Breast epithelium (tissue), 4 donors: Measurements from ENCODE around the gene CATSPERZ. TPM values are rescaled to one million over a fixed set of nuclear protein-coding genes. Genes with fewer than 3 reads are reported as not detected.
"Not testable (repeated sequence)": the region's sequence is repeated elsewhere in the genome, so short reads cannot be mapped to it uniquely, and the experiment has no call there.

Experiments
- DNase-seq, 2 donors: peaks; one replicate each; pipeline ENCODE4 v3.0.0-alpha.2; 2019; ENCODE audit warnings: low spot score in 2 of 2
- H3K27ac ChIP-seq, 2 donors: fragments of 200-600 bp; sonication (generic) in 1 of 2; one replicate each; pipeline ENCODE4 v1.5.1; 2016 to 2019; ENCODE audit warnings: mild to moderate bottlenecking in 1 of 2
- H3K27me3 ChIP-seq, 2 donors: fragments of 200-600 bp; sonication (generic) in 1 of 2; one replicate each; pipeline versions ENCODE4 v1.5.1 to v1.6.0; 2017 to 2019; ENCODE audit warnings: control low read depth in 1 of 2, mild to moderate bottlenecking in 1 of 2
- H3K36me3 ChIP-seq: fragments of 200-600 bp; one replicate; pipeline ENCODE4 v1.5.1; 2019
- H3K4me1 ChIP-seq, 2 donors: fragments of 200-600 bp; sonication (generic); one replicate each; pipeline ENCODE4 v1.5.1; 2016 to 2019; ENCODE audit warnings: control low read depth in 1 of 2
- H3K4me3 ChIP-seq, 3 donors: fragments of 200-600 bp; sonication (generic); 1 replicate in 2 of 3; 2 replicates in 1 of 3; pipeline ENCODE4 v1.5.1; 2016 to 2019; ENCODE audit warnings: mild to moderate bottlenecking in 3 of 3, moderate library complexity in 2 of 3
- H3K9me3 ChIP-seq, 2 donors: fragments of 200-600 bp; sonication (generic) in 1 of 2; one replicate each; pipeline ENCODE4 v1.5.1; 2016 to 2019; ENCODE audit warnings: control low read depth in 1 of 2
- CTCF ChIP-seq, 3 donors: fragments of 450-650 bp; IDR thresholded peaks; one replicate each; pipeline ENCODE4 v1.5.1; 2016 to 2017; ENCODE audit warnings: antibody characterized with exemption in 3 of 3, mild to moderate bottlenecking in 3 of 3, moderate library complexity in 3 of 3
- POLR2A ChIP-seq: fragments of 450-650 bp; IDR thresholded peaks from one replicate; pipeline ENCODE4 v1.6.1; 2016; ENCODE audit warnings: antibody characterized with exemption, mild to moderate bottlenecking, moderate library complexity
- POLR2AphosphoS5 ChIP-seq, 3 donors: sonication (generic); formaldehyde crosslinking; IDR thresholded peaks; one replicate each; pipeline ENCODE4 v1.6.1; 2017; ENCODE audit warnings: antibody characterized with exemption in 3 of 3
- intact Hi-C: fragments of 100-400 bp; cut with DNase I; formaldehyde crosslinking; loops from one replicate; pipeline ENCODE4 v1.15.1; 2023; ENCODE audit warnings: low total_unique reads
- total RNA-seq, 3 donors: library from RNA; depleted of rRNA; stranded (reverse); fragments of >200 nt; gene quantifications; one replicate each; pipeline ENCODE4 v1.1.0, GENCODE V29; 2016

Gene CATSPERZ
- total RNA-seq, 3 donors from 2014 or later, result 1.8 TPM; not detected in 2

- H3K27me3 ChIP-seq, result no peaks in the 10 kb centered on the region
- no peak for DNase-seq
- no peak overlapping the region for H3K4me3 ChIP-seq
- peaks cover 0 to 14% of the 10 kb centered on the region in 2 donors for H3K4me1 ChIP-seq
- no peaks in the 10 kb centered on the region for H3K36me3 ChIP-seq
- no peaks in the 10 kb centered on the region for H3K9me3 ChIP-seq
- TF ChIP-seq CTCF (IDR thresholded peaks at IDR 0.05), result no peak
- TF ChIP-seq POLR2A, result no peak
- TF ChIP-seq POLR2AphosphoS5 (IDR thresholded peaks at IDR 0.05), result no peak
- intact Hi-C loops, result no loop called here
- peak overlapping the region; percentile 81 to 98 for H3K27ac ChIP-seq
Measured at GRCh38 chr11:64320556-64320955, 20.4 kb downstream of the CATSPERZ start.

GRCh38 chr11:64321026-64321425 is 20.9 kb downstream of the CATSPERZ start:
- Histone ChIP-seq H3K27me3 (no peaks in the 10 kb centered on the region), H3K4me1 (peaks cover 0 to 14% of the 10 kb centered on the region in 2 donors), H3K36me3 (no peaks in the 10 kb centered on the region), H3K9me3 (no peaks in the 10 kb centered on the region), H3K4me3 (no peak overlapping the region), H3K27ac (peak overlapping the region; percentile 81 to 98)
- DNase-seq, result no peak
- intact Hi-C loops, result no loop called here
- TF ChIP-seq POLR2A (no peak), POLR2AphosphoS5 (IDR thresholded peaks at IDR 0.05) (no peak), CTCF (IDR thresholded peaks at IDR 0.05) (no peak)

GRCh38 chr11:64321533-64321932 is 21.4 kb downstream of the CATSPERZ start:
- H3K27me3 ChIP-seq, result no peaks in the 10 kb centered on the region
- no peak overlapping the region for H3K4me3 ChIP-seq
- H3K27ac ChIP-seq, result peak overlapping the region; percentile 81 to 98
- peak in 1 of 2 donors; percentile 92 for DNase-seq
- intact Hi-C loops, result no loop called here
- TF ChIP-seq POLR2A (no peak), POLR2AphosphoS5 (IDR thresholded peaks at IDR 0.05) (peak in 2 of 3 donors; percentile 41 to 67), CTCF (IDR thresholded peaks at IDR 0.05) (no peak)
- no peaks in the 10 kb centered on the region for H3K36me3 ChIP-seq
- no peaks in the 10 kb centered on the region for H3K9me3 ChIP-seq
- peaks cover 0 to 13% of the 10 kb centered on the region in 2 donors for H3K4me1 ChIP-seq

- TF ChIP-seq POLR2A (no peak), POLR2AphosphoS5 (IDR thresholded peaks at IDR 0.05) (no peak), CTCF (IDR thresholded peaks at IDR 0.05) (no peak)
- Histone ChIP-seq H3K27ac (peak overlapping the region; percentile 73 to 98), H3K9me3 (no peaks in the 10 kb centered on the region), H3K36me3 (no peaks in the 10 kb centered on the region), H3K4me1 (peaks cover 0 to 9% of the 10 kb centered on the region in 2 donors), H3K27me3 (no peaks in the 10 kb centered on the region), H3K4me3 (no peak overlapping the region)
- intact Hi-C loops, result no loop called here
- no peak for DNase-seq
Measured at GRCh38 chr11:64322925-64323260, 22.7 kb downstream of the CATSPERZ start.

- H3K27me3 ChIP-seq, result no peaks in the 10 kb centered on the region
- DNase-seq, result no peak
- H3K4me1 ChIP-seq, result peaks cover 0 to 9% of the 10 kb centered on the region in 2 donors
- no peak overlapping the region for H3K4me3 ChIP-seq
- H3K36me3 ChIP-seq, result no peaks in the 10 kb centered on the region
- H3K27ac ChIP-seq, result peak overlapping the region; percentile 73 to 98
- no peaks in the 10 kb centered on the region for H3K9me3 ChIP-seq
- intact Hi-C loops, result no loop called here
- no peak for TF ChIP-seq CTCF (IDR thresholded peaks at IDR 0.05)
- no peak for TF ChIP-seq POLR2A
- no peak for TF ChIP-seq POLR2AphosphoS5 (IDR thresholded peaks at IDR 0.05)
Measured at GRCh38 chr11:64323373-64323772, 23.2 kb downstream of the CATSPERZ start.

GRCh38 chr11:64323984-64324383 is 23.8 kb downstream of the CATSPERZ start:
- H3K27ac ChIP-seq, result peak overlapping the region; percentile 73 to 98
- DNase-seq, H3K4me3 ChIP-seq, H3K4me1 ChIP-seq, intact Hi-C loops, H3K27me3 ChIP-seq, H3K36me3 ChIP-seq, H3K9me3 ChIP-seq: not testable (repeated sequence)
